Adrenal gland (tissue), 5 donors: ENCODE data around the gene ANO7.
"Not testable (repeated sequence)": the region's sequence is repeated elsewhere in the genome, so short reads cannot be mapped to it uniquely, and the experiment has no call there.

ENCODE experiments used
- POLR2A ChIP-seq, 2 donors: fragments of 450-650 bp; IDR thresholded peaks; one replicate each; pipeline ENCODE4 v1.6.1; 2017; ENCODE audit warnings: antibody characterized with exemption in 2 of 2, mild to moderate bottlenecking in 2 of 2, moderate library complexity in 1 of 2
- TF ChIP-seq, protein P1 (sequence below), 6 experiments: fragments of 450-650 bp in 4 of 6; fragments of 200-600 bp in 2 of 6; sonication (generic) in 1 of 6; IDR thresholded peaks; 1 replicate in 5 of 6; 2 replicates in 1 of 6; pipeline versions ENCODE4 v1.5.1 to v1.8.0; 2016 to 2021; ENCODE audit warnings: antibody characterized with exemption in 6 of 6, mild to moderate bottlenecking in 2 of 6, moderate library complexity in 1 of 6
- donor health status: DM: no; HTN: no; CAD: no.

DNA sequence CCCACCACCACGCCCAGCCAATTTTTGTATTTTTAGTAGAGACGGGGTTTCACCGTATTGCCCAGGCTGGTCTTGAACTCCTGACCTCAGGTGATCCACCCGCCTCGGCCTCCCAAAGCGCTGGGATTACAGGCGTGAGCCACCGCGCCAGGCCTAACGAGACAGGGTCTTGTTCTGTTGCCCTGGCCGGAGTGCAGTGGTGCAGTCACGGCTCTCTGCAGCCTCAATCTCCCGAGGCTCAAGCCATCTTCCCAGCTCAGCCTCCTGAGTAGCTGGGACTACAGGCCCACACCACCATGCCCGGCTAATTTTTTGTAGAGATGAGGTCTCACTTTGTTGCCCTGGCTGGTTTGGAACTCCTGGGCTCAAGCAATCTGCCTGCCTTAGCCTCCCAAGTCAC, 8.8 kb downstream of the ANO7 start:
- TF ChIP-seq, protein P1, sequence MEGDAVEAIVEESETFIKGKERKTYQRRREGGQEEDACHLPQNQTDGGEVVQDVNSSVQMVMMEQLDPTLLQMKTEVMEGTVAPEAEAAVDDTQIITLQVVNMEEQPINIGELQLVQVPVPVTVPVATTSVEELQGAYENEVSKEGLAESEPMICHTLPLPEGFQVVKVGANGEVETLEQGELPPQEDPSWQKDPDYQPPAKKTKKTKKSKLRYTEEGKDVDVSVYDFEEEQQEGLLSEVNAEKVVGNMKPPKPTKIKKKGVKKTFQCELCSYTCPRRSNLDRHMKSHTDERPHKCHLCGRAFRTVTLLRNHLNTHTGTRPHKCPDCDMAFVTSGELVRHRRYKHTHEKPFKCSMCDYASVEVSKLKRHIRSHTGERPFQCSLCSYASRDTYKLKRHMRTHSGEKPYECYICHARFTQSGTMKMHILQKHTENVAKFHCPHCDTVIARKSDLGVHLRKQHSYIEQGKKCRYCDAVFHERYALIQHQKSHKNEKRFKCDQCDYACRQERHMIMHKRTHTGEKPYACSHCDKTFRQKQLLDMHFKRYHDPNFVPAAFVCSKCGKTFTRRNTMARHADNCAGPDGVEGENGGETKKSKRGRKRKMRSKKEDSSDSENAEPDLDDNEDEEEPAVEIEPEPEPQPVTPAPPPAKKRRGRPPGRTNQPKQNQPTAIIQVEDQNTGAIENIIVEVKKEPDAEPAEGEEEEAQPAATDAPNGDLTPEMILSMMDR (IDR thresholded peaks at IDR 0.05), result not testable (repeated sequence)
- TF ChIP-seq POLR2A (IDR thresholded peaks at IDR 0.05), result not testable (repeated sequence)
